Measurements from ENCODE around the gene GRID1.
"Not testable (repeated sequence)": the region's sequence is repeated elsewhere in the genome, so short reads cannot be mapped to it uniquely, and the experiment has no call there.

GRID1 gene

DNA sequence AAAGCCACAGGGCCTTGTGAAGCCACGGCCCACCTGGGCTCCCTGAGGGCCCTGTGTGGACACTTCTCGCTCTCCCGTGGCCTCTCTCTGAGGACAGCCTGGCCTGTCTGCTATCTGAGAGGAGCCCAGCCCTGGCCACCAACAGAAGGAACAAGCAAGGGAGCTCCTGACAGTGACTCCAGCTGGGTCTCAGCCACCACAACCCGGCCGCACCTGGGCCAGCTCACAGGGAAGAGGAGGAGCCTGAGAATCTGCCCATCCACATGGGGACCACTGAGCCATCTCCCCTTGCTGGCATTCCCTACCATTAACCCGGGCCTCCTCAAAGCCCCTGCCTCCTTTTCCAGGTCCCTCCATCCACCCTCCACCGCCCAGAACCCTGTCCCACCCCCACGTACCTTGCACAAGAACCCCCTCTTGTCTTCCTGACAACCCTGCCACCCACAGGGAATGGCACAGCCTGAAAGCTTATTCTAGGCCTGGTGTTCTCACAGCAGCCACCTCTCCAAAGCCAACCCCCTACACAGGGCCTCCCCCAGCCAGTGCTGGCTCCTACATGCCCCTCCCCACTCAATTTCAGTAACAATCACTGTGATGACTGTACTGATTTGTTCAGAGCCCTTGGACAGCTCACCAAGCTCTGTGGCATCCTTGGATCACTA lies 120.2 kb downstream of the GRID1 start:
- intact Hi-C loops (cut with DNase I; ENCODE audit: low total_unique reads) = no loop called here
- DNase-seq = no peak
- Histone ChIP-seq H3K4me1 (peaks cover 0 to 11% (median 2%) of the 10 kb centered on the region in 4 donors), H3K27me3 (no peaks in the 10 kb centered on the region), H3K9me3 (no peaks in the 10 kb centered on the region), H3K4me3 (no peak overlapping the region), H3K27ac (no peak overlapping the region), H3K36me3 (no peaks in the 10 kb centered on the region)
- TF ChIP-seq CTCF (IDR thresholded peaks at IDR 0.05) = no peak

DNA sequence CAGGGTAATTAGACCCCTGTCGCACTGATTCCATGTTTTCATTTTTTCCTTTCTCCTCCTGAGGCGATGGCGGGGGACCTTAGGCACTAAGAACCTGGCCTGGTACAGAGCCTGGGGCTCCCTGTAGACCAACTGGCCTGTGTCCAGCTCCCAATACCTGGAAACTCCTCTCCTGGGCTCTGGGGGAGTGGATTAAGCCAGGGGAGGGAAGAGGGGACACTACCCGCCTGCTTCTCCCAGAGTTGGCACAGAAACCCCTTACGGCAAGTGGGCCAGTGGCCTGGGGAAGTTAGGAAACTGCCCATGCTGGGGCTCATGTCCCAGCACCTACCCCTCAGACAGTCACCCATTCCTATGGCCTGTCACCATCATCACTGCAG lies 121.6 kb downstream of the GRID1 start:
- peaks cover 0 to 4% (median 0%) of the 10 kb centered on the region in 4 donors for H3K4me1 ChIP-seq
- no peaks in the 10 kb centered on the region for H3K36me3 ChIP-seq
- intact Hi-C loops (cut with DNase I; ENCODE audit: low total_unique reads) = no loop called here
- no peak overlapping the region for H3K4me3 ChIP-seq
- DNase-seq = no peak
- no peak for TF ChIP-seq CTCF (IDR thresholded peaks at IDR 0.05)
- H3K27ac ChIP-seq = no peak overlapping the region
- H3K27me3 ChIP-seq = no peaks in the 10 kb centered on the region
- H3K9me3 ChIP-seq = no peaks in the 10 kb centered on the region

GRCh38 chr10:86244297-86245014 lies 122.1 kb downstream of the GRID1 start:
- H3K27ac ChIP-seq = no peak overlapping the region
- intact Hi-C loops (cut with DNase I; ENCODE audit: low total_unique reads) = no loop called here
- DNase-seq = no peak

GRCh38 chr10:86243651-86244155 lies 122.9 kb downstream of the GRID1 start:
- Histone ChIP-seq H3K27me3 (no peaks in the 10 kb centered on the region), H3K36me3 (no peaks in the 10 kb centered on the region), H3K4me3 (no peak overlapping the region), H3K9me3 (no peaks in the 10 kb centered on the region), H3K4me1 (no peaks in the 10 kb centered on the region), H3K27ac (no peak overlapping the region)
- no peak for DNase-seq
- intact Hi-C loops (cut with DNase I; ENCODE audit: low total_unique reads) = no loop called here
- TF ChIP-seq CTCF (IDR thresholded peaks at IDR 0.05) = no peak

More at GRCh38 chr10:86244297-86245014, 122.1 kb downstream of the GRID1 start:
- Histone ChIP-seq H3K36me3 (no peaks in the 10 kb centered on the region), H3K9me3 (no peaks in the 10 kb centered on the region), H3K4me3 (no peak overlapping the region), H3K4me1 (no peaks in the 10 kb centered on the region), H3K27me3 (no peaks in the 10 kb centered on the region)
- no peak for TF ChIP-seq CTCF (IDR thresholded peaks at IDR 0.05)

GRCh38 chr10:86242761-86243160 lies 123.8 kb downstream of the GRID1 start:
- intact Hi-C loops (cut with DNase I; ENCODE audit: low total_unique reads) = no loop called here
- DNase-seq = no peak
- H3K9me3 ChIP-seq = no peaks in the 10 kb centered on the region
- no peaks in the 10 kb centered on the region for H3K36me3 ChIP-seq
- no peaks in the 10 kb centered on the region for H3K4me1 ChIP-seq
- no peak overlapping the region for H3K4me3 ChIP-seq
- TF ChIP-seq CTCF (IDR thresholded peaks at IDR 0.05) = no peak
- H3K27ac ChIP-seq = no peak overlapping the region
- no peaks in the 10 kb centered on the region for H3K27me3 ChIP-seq

- intact Hi-C loops (cut with DNase I; ENCODE audit: low total_unique reads) = not testable (repeated sequence)
Observed at GRCh38 chr10:86238089-86238488, 128.5 kb downstream of the GRID1 start.

More at GRCh38 chr10:86238089-86238488, 128.5 kb downstream of the GRID1 start:
- not testable (repeated sequence) for H3K36me3 ChIP-seq, H3K4me1 ChIP-seq, DNase-seq, H3K4me3 ChIP-seq, H3K9me3 ChIP-seq, H3K27ac ChIP-seq, H3K27me3 ChIP-seq
